GM18502 (cell line): Measurements from ENCODE around the gene PROCR.
"Not testable (repeated sequence)": the region's sequence is repeated elsewhere in the genome, so short reads cannot be mapped to it uniquely, and the experiment has no call there.

Experiments
- ATAC-seq: cut with Tn5 transposase; IDR thresholded peaks from one replicate; pipeline ENCODE4 v1.9.1; 2021; ENCODE audit warnings: mild to moderate bottlenecking; ENCODE audit not compliant: unreplicated experiment, poor library complexity

The PROCR gene

GRCh38 chr20:35171753-35172433 is at the start of gene PROCR:
PROCR (plus strand) TSS chr20:35172072; CDS start chr20:35172155, 83 bp downstream.
- no peak for ATAC-seq

DNA sequence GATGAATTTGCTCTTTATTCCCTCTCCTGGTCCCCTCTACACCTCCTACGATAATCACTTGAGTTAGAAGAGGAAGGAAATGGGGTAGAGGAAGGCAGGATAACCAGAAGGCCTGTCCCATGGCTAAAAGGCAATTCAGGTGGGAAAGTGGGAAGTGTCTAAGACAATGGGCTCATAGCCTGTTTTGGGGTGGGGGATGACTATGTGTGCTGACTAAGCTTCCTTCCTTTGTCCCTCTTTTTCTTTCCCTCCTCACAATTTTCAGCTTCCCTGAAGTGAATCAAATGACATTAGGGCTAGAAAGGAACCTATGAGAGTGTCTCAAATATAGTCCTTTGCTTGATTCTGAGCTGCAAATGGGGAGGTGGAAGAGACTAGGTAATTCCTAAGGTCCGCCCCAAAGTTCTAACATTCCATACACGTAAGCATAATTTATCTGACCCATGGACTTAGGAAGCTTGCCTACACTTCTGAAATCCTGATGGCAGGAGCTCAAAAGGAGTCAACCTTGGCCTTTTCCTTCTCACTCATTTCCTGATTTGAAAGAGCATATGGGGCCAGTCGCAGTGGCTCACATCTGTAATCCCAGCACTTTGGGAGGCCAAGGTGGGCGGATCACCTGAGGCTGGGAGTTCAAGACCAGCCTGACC is 49.0 kb upstream of the PROCR start:
- ATAC-seq: no peak

- ATAC-seq: no peak
These were observed 46.1 kb upstream of the PROCR start for GRCh38 chr20:35125753-35126152.

GRCh38 chr20:35129647-35130069 is 42.2 kb upstream of the PROCR start:
- no peak for ATAC-seq

GRCh38 chr20:35131934-35132333 is 39.9 kb upstream of the PROCR start:
- no peak for ATAC-seq

DNA sequence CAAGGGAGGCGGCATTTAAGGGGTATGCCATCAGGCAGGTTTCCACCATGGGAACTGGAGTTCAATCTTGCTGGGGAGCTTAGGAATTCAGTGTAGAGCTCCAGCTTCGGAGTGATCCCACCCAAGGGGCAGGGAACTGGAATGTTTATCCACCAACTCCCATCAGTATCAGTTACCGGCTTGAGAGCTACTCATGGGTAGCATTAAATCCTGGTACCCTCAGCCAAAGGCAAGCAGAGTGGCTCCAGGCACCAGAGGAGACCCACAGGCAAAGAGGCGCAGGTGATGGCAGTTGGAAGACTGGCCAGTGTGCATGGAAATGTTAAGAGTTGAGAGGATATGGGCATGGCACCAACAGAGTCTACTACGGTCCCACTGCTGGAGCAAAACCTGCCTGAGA is 38.8 kb upstream of the PROCR start:
- no peak for ATAC-seq

- no peak for ATAC-seq
These were observed 38.1 kb upstream of the PROCR start for GRCh38 chr20:35133735-35134134.

GRCh38 chr20:35134472-35134871 is 37.4 kb upstream of the PROCR start:
- ATAC-seq: no peak

GRCh38 chr20:35134880-35135279 is 37.0 kb upstream of the PROCR start:
- ATAC-seq: no peak

DNA sequence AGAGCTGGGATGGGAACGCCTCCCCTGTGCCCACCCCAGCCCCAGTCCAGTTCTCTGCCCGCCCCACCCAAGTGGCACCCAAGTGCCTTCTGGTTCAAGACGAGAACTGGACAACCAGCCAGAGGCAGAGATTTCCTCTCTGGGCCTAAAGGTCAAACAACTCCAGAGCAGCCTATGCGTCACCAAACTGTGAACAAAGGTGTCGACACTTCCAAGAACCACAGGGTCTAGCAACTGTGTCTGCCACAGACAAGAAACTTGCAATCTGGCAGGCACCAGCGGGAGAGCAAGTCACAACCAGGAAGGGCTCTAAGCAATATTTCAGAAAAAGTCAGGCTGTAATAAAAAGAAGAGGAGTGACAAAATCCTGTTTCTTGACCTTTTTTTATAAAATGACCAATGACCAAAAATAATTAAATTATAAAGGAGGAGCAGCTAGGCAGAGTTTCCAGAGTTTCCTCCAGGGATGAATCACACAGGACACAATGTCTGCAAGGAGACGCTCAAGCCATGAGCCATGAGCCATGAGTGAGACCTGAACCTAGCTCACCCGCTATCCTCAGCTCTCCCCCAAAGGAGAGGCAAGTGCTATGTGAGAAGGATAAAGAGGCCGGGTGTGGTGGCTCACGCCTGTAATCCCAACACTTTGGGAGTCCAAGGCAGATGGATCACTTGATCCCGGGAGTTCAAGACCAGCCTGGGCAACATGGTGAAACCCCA is 35.8 kb upstream of the PROCR start:
- no peak for ATAC-seq

DNA sequence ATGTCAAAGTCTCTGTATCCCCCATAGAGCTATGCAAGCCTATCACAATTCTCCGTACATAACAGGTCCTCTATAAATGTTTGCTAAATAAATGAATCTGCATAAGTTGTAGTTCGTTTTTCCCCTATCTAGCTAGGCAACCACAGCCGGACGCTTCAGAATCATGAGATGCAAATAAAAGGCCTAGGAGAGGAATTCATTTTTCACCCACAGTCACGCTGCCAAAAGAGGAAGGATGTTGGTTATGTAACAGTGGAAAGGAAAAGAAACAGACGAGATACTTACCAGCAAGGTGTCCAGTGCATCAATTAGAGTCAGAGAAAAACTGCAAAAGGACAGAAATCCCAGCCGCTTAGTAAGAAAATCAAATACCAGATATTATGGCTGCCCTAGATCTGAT is 27.2 kb upstream of the PROCR start:
- ATAC-seq: no peak

GRCh38 chr20:35145141-35145564 is 26.7 kb upstream of the PROCR start:
- ATAC-seq: no peak

DNA sequence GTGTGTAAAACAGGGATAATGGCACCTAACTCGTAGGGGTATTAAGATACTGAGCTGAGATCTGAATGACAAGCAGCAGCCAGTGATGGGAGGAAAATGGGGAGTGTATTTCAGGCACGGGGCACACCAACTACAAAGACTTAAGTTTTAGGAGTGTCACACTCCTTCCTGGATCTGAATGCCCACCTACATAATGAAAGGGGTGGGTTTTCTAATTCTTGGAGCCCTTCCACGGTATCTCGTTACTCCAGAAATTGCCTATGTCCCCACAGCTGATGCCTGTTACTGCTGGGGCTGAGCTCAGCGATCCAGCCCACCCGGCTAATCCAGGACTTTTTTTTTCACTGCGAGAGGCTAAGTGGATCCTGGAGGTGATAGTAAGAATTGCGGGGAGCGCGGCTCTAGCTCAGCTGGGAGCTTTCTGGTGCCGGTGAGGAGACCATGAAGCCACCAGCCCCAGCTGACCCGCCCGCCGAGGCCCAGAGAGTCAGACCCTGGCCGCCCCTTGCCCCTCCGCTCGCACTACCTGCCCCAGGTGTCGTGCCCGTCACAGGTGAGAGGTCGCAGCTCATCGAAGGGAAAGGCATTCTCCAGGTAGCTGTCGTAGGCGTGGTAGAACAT is 25.5 kb upstream of the PROCR start:
- peak; percentile 11 for ATAC-seq

GRCh38 chr20:35146920-35147574 is 24.8 kb upstream of the PROCR start, which contains the start of gene EDEM2:
EDEM2 (minus strand) TSS chr20:35147336; CDS start chr20:35147258, 78 bp downstream.
- ATAC-seq: peak; percentile 81

DNA sequence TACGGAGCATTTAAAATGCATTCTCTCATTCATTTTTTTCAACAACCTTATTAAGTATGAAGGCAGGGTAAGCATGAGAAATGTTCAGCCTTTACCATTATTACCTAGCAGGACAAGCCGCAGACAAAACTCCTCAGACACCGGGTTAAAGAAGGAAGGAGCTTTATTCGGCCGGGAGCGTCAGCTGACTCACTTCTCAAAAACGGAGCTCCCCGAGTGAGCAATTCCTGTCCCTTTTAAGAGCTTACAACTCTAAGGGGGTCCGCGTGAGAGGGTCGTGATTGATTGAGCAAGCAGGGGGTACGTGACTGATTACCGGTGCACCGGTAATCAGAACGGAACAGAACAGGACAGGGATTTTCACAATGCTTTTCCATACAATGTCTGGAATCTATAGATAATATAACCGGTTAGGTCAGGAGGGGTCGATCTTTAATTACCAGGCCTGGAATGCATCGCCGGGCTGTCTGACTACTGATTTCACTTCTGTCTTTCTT is 24.2 kb upstream of the PROCR start:
- peak; percentile 29 for ATAC-seq

DNA sequence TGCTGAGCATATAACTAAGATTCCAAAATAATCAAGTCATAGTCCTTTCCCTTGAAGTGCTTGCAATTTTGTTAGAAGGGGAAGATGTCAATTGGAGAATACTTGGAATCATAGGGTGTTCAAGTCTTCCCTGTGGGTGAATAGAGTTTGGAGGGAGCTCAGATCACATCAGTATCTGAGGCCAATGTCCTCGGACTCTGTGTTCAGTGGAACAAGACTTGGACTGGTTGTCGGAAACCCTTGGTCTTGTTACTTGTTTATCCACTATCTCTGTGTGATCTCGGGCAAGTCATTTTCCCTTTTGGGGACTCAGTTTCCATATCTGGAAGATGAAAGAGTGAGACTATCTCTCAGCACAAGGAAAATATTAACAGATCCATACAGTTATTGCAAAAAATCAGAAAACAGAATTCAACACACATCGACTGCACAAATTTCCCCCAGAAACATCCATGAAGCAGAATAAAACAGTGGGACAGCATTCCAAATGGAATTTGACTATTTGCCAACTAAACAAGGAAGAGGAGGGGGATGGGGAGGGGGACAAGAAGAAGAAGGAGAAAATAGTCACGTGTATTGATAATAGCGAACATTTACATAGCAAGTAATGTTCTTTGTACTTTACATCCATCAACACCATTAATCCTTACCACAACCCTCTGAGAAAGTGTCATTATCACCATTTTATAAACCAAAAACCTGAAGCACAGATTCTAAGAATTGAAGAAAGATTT is 20.9 kb upstream of the PROCR start:
- ATAC-seq: no peak

DNA sequence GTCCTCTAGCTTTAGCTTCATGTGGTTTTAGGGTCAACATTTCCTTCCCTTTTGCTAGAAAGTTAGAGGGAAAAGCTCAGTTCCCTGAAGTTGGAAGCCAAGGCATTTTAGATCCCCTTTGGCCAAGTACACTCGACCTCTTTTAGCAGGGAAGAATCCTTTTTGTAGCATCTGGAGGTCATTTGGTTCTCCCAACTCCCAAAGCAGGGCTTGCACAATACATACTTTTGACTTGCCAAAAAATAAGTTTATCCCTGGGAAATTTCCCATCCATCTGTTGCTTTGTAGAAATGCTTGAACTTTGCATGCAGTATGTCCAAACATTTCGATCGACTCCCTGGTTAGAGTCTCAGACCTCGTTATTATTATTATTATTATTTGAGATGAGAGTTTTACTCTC is 20.1 kb upstream of the PROCR start:
- ATAC-seq: no peak

DNA sequence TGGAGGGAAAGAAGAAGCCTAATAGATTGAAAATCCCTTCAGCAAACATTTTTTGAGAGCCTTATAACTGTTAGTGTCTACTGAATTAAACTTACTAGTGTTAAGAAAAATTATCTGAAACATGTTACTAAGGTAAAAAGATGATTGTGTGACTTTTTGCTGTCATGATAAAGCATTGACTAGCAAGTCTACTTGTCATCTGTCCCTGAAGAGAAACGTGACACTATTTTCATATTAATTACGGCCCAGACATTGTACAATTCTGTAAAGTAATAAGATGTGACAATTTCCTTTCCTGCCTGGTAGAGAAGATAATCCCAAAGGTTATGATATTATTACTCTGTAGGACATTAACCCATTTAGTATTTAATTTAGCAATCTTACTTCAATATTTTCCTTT is 15.9 kb upstream of the PROCR start:
- ATAC-seq: no peak

DNA sequence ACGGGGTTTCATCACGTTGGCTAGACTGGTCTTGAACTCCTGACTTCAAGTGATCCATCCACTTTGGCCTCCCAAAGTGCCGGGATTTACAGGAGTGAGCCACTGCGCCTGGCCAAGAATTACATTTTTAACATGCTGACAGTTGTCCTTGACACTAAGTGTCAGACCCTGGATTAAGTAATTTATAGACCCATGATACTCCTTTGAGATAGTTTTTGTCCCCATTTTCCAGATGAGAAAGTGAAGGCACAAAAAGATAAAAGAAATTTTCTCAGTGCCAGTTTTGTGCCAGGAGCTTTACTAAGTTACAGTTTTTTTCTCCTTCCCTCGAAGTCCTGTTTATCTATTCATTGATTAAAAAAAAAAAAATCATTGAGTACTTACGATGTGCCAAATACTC is 14.9 kb upstream of the PROCR start:
- ATAC-seq: no peak

DNA sequence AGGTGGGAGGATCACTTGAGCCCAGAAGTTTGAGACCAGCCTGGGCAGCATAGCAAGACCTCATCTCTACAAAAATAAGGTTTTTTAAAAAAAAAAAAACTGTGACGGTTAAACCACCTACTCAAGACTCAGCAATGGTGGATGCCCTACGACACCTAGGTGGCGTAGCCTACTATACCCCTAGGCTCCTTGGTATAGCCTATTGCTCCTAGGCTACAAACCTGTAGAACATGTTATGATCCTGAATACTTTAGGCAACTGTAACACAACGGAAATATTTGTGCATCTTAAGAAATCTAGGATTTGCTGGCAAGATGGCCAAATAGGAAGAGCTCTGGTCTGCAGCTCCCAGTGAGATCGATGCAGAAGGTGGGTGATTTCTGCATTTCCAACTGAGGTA is 11.5 kb upstream of the PROCR start:
- not testable (repeated sequence) for ATAC-seq
